OCI-LY3 (cell line): ENCODE measurements around the gene AHDC1.

Experiments used
- EZH2phosphoT487 ChIP-seq: fragments of 200-600 bp; shearing (Covaris generic); IDR thresholded peaks from 2 replicates; pipeline ENCODE4 v1.6.1; 2018; ENCODE audit warnings: antibody characterized with exemption, mixed run types, low read depth
- TF ChIP-seq, protein P1 (sequence below): fragments of 200-600, 300-600 bp; sonication (generic); IDR thresholded peaks from 2 replicates; pipeline ENCODE4 v1.5.1; 2014; ENCODE audit warnings: antibody characterized with exemption, low read length, low read depth

DNA sequence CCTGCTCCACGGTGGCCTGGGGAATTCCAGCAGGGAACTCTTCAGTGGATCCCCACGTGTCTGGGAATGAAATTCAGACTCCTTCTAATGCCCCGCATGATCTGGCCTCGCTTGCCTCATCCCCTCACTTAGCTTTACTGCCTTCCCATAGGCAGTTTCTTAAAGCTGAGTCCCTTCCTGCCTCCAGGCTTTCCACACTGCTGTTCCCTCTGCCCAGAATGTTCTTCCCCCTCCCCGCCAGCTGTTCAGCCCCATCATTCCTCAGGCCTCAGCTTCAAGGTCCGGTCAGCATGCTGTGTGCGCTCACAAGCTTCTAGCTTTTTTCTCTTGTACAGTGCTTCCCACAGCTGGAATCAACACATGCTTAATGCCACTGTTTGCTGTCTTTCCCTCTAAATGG lies 59.1 kb downstream of the AHDC1 start:
- TF ChIP-seq, protein P1, sequence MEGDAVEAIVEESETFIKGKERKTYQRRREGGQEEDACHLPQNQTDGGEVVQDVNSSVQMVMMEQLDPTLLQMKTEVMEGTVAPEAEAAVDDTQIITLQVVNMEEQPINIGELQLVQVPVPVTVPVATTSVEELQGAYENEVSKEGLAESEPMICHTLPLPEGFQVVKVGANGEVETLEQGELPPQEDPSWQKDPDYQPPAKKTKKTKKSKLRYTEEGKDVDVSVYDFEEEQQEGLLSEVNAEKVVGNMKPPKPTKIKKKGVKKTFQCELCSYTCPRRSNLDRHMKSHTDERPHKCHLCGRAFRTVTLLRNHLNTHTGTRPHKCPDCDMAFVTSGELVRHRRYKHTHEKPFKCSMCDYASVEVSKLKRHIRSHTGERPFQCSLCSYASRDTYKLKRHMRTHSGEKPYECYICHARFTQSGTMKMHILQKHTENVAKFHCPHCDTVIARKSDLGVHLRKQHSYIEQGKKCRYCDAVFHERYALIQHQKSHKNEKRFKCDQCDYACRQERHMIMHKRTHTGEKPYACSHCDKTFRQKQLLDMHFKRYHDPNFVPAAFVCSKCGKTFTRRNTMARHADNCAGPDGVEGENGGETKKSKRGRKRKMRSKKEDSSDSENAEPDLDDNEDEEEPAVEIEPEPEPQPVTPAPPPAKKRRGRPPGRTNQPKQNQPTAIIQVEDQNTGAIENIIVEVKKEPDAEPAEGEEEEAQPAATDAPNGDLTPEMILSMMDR, result no peak
- TF ChIP-seq EZH2phosphoT487, result no peak
